Activated CD4-positive, alpha-beta T cell treated with anti-CD3 and anti-CD28 coated beads, Interleukin-2, amount 10 ng/mL, durations not matched to agents 24 days and 14 days (primary cell): ENCODE results near the gene CREB5. TPM values are rescaled to one million over a fixed set of nuclear protein-coding genes. Genes with fewer than 3 reads are reported as not detected.

Experiments used
- DNase-seq: peaks from one replicate; pipeline ENCODE4 v3.0.0; 2022
- H3K27ac Mint-ChIP-seq: one replicate; pipeline ENCODE4 v1.8.0; 2022; ENCODE audit warnings: mild to moderate bottlenecking, mixed read lengths
- H3K27me3 Mint-ChIP-seq: one replicate; pipeline ENCODE4 v1.8.0; 2022; ENCODE audit warnings: mixed read lengths
- H3K36me3 Mint-ChIP-seq: one replicate; pipeline ENCODE4 v1.8.0; 2022; ENCODE audit warnings: low read depth, mild to moderate bottlenecking, mixed read lengths
- H3K4me1 Mint-ChIP-seq: one replicate; pipeline ENCODE4 v1.8.0; 2021; ENCODE audit warnings: mixed read lengths
- H3K4me3 Mint-ChIP-seq: one replicate; pipeline ENCODE4 v1.8.0; 2022; ENCODE audit warnings: mild to moderate bottlenecking, moderate library complexity, mixed read lengths
- H3K9me3 Mint-ChIP-seq: one replicate; pipeline ENCODE4 v1.8.0; 2021; ENCODE audit warnings: mixed read lengths
- intact Hi-C: fragments of 100-400 bp; cut with micrococcal nuclease; formaldehyde crosslinking; loops from one replicate; pipeline ENCODE4 v1.15.1; 2023
- total RNA-seq: library from RNA; stranded (reverse); gene quantifications from 2 replicates; pipeline ENCODE4 v1.2.3, GENCODE V29; 2022

Gene CREB5
- total RNA-seq, 1 donor from 2014 or later, result not detected

- H3K27me3 Mint-ChIP-seq, result peaks cover 13% of the 10 kb centered on the region
Observed at GRCh38 chr7:28433699-28434219, 21.4 kb downstream of the CREB5 start.

GRCh38 chr7:28434510-28434909 lies 22.2 kb downstream of the CREB5 start:
- H3K27me3 Mint-ChIP-seq, result peaks cover 15% of the 10 kb centered on the region
- no peaks in the 10 kb centered on the region for H3K36me3 Mint-ChIP-seq
- no peaks in the 10 kb centered on the region for H3K4me1 Mint-ChIP-seq
- no peak overlapping the region for H3K4me3 Mint-ChIP-seq
- intact Hi-C loops, result no loop called here
- no peak for DNase-seq
- no peaks in the 10 kb centered on the region for H3K9me3 Mint-ChIP-seq
- no peak overlapping the region for H3K27ac Mint-ChIP-seq

More at GRCh38 chr7:28433699-28434219, 21.4 kb downstream of the CREB5 start:
- Mint-ChIP-seq H3K27ac (no peak overlapping the region), H3K9me3 (no peaks in the 10 kb centered on the region), H3K4me3 (no peak overlapping the region), H3K36me3 (no peaks in the 10 kb centered on the region), H3K4me1 (no peaks in the 10 kb centered on the region)
- no peak for DNase-seq
- intact Hi-C loops, result no loop called here

- H3K36me3 Mint-ChIP-seq, result no peaks in the 10 kb centered on the region
- no peak overlapping the region for H3K4me3 Mint-ChIP-seq
Observed at GRCh38 chr7:28435152-28435551, 22.8 kb downstream of the CREB5 start.

DNA sequence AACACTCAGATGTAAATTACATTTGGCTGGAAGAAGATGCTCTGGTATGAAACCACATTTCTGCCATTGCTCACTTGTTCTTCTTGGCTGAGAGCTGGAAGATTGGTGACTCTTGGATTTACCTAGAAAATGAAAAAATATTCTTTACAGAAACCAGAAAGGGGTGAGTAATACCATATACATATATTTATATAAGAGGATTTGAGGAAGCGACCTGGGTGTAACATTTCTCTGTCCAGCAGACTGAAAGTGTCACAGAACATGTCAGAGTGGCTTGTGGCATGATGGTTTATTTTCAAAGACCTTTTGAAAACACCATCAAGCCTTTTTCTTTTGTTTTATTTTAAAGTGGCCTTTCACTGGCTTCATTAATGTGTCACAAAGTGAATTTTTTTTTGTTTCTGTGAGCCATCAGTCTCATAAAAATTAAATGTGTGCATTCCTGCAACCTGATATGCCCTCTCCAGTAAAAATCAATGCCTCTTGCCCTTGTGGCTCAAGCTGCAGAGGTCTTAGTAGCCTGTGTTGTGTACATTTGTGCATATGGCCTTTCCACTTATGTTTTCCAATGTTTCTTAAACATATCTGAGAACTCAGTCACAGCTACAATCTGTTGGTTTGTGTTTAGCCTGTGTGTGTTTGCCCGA lies 23.5 kb downstream of the CREB5 start:
- Mint-ChIP-seq H3K27ac (no peak overlapping the region), H3K9me3 (no peaks in the 10 kb centered on the region), H3K36me3 (no peaks in the 10 kb centered on the region), H3K27me3 (peaks cover 15% of the 10 kb centered on the region), H3K4me3 (no peak overlapping the region), H3K4me1 (no peaks in the 10 kb centered on the region)
- DNase-seq, result no peak
- intact Hi-C loops, result no loop called here

More at GRCh38 chr7:28435152-28435551, 22.8 kb downstream of the CREB5 start:
- Mint-ChIP-seq H3K27me3 (peaks cover 15% of the 10 kb centered on the region), H3K9me3 (no peaks in the 10 kb centered on the region), H3K27ac (no peak overlapping the region), H3K4me1 (no peaks in the 10 kb centered on the region)
- no peak for DNase-seq
- intact Hi-C loops, result no loop called here

DNA sequence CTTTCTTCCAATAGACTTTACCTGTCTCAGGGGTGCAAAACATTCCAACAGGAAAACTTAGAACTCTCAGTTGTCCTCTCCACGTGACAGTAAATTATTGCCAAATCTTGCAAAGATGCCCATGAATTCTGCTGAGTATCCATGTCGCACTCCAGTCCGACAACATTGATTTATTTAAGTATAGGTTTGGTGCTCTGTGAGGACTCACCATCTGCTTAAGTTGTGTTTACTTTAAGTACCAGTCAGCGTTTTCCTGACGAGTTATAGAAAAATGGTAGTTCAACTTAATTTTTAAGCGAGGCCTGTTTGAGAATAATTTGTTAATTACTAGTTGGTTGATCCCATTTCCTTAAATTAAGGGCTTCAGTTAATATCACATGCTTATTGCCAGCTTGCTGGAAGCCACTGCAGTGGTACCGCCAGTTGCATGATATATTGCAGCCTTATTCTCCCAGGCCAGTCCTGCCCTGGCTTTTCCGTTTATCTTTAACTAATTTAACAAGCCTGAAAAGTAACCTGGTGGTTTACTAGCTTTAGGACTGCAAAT lies 27.8 kb downstream of the CREB5 start:
- Mint-ChIP-seq H3K9me3 (no peaks in the 10 kb centered on the region), H3K4me3 (no peak overlapping the region), H3K36me3 (no peaks in the 10 kb centered on the region), H3K27me3 (peaks cover 13% of the 10 kb centered on the region), H3K4me1 (no peaks in the 10 kb centered on the region), H3K27ac (no peak overlapping the region)
- intact Hi-C loops, result no loop called here
- DNase-seq, result no peak

GRCh38 chr7:28442540-28443420 lies 30.5 kb downstream of the CREB5 start:
- Mint-ChIP-seq H3K27me3 (peaks cover 6% of the 10 kb centered on the region), H3K4me1 (no peaks in the 10 kb centered on the region), H3K36me3 (no peaks in the 10 kb centered on the region), H3K4me3 (no peak overlapping the region), H3K27ac (no peak overlapping the region), H3K9me3 (no peaks in the 10 kb centered on the region)
- no peak for DNase-seq
- intact Hi-C loops, result no loop called here

- H3K4me1 Mint-ChIP-seq, result no peaks in the 10 kb centered on the region
- H3K27ac Mint-ChIP-seq, result no peak overlapping the region
- peaks cover 14% of the 10 kb centered on the region for H3K27me3 Mint-ChIP-seq
- H3K36me3 Mint-ChIP-seq, result no peaks in the 10 kb centered on the region
- H3K4me3 Mint-ChIP-seq, result no peak overlapping the region
- H3K9me3 Mint-ChIP-seq, result no peaks in the 10 kb centered on the region
- DNase-seq, result no peak
- intact Hi-C loops, result no loop called here
Observed at GRCh38 chr7:28446131-28446530, 33.8 kb downstream of the CREB5 start.

GRCh38 chr7:28447071-28447470 lies 34.8 kb downstream of the CREB5 start:
- H3K4me3 Mint-ChIP-seq, result no peak overlapping the region
- no peaks in the 10 kb centered on the region for H3K4me1 Mint-ChIP-seq
- DNase-seq, result no peak
- peaks cover 11% of the 10 kb centered on the region for H3K27me3 Mint-ChIP-seq
- H3K36me3 Mint-ChIP-seq, result no peaks in the 10 kb centered on the region
- H3K27ac Mint-ChIP-seq, result no peak overlapping the region
- no peaks in the 10 kb centered on the region for H3K9me3 Mint-ChIP-seq
- intact Hi-C loops, result no loop called here

DNA sequence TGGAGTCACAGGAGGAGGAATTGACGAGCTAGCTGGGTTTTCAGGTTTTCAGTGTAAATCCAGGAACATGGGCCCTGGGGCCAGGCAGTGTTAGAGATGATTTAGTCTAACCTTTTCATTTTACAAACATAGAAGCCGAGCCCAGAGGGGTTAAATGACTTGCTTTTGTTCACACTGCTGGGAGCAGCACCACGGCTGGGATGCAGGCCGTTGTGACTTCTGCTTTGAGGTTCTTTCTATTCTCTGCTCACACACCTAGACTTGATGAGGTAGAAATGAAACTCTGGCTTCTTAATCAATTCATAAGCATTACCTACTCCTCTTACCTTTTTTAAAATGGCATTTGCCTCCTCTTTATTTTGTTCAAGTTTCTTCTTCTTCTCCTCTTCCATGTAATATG lies 36.4 kb downstream of the CREB5 start:
- H3K27ac Mint-ChIP-seq, result no peak overlapping the region
- no peak for DNase-seq
- intact Hi-C loops, result no loop called here
- H3K36me3 Mint-ChIP-seq, result no peaks in the 10 kb centered on the region
- no peaks in the 10 kb centered on the region for H3K4me1 Mint-ChIP-seq
- no peaks in the 10 kb centered on the region for H3K9me3 Mint-ChIP-seq
- no peak overlapping the region for H3K4me3 Mint-ChIP-seq
- peaks cover 10% of the 10 kb centered on the region for H3K27me3 Mint-ChIP-seq

- H3K4me3 Mint-ChIP-seq, result no peak overlapping the region
- H3K27me3 Mint-ChIP-seq, result peaks cover 10% of the 10 kb centered on the region
- H3K4me1 Mint-ChIP-seq, result no peaks in the 10 kb centered on the region
- H3K36me3 Mint-ChIP-seq, result no peaks in the 10 kb centered on the region
- intact Hi-C loops, result no loop called here
- DNase-seq, result no peak
- no peak overlapping the region for H3K27ac Mint-ChIP-seq
- no peaks in the 10 kb centered on the region for H3K9me3 Mint-ChIP-seq
Observed at GRCh38 chr7:28452681-28453080, 40.4 kb downstream of the CREB5 start.

- Mint-ChIP-seq H3K4me3 (no peak overlapping the region), H3K27me3 (peaks cover 3% of the 10 kb centered on the region), H3K4me1 (no peaks in the 10 kb centered on the region), H3K9me3 (no peaks in the 10 kb centered on the region), H3K36me3 (no peaks in the 10 kb centered on the region), H3K27ac (no peak overlapping the region)
- no peak for DNase-seq
- intact Hi-C loops, result no loop called here
Observed at GRCh38 chr7:28455486-28455885, 43.2 kb downstream of the CREB5 start.

DNA sequence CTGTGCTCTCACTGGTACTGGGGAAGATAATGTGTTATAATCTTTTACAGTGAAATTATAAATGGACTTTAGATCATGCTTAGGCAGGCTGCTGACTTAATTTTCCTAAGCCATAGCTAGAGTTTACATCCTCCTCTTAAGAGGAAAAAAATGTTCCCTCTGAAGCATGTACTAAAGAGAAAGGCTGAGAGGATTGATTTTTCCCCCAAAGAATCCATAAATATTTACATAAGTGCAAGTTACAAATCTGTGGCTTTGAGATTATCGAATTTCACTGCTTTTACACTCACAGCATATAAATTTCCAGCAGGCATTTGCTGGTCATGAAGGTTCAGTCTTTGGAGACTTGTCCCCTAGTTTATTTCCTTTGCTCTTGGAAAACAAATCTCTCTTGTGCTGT lies 43.7 kb downstream of the CREB5 start:
- Mint-ChIP-seq H3K4me3 (no peak overlapping the region), H3K9me3 (no peaks in the 10 kb centered on the region), H3K4me1 (no peaks in the 10 kb centered on the region), H3K27me3 (peaks cover under 1% of the 10 kb centered on the region), H3K27ac (no peak overlapping the region), H3K36me3 (no peaks in the 10 kb centered on the region)
- intact Hi-C loops, result no loop called here
- DNase-seq, result no peak

DNA sequence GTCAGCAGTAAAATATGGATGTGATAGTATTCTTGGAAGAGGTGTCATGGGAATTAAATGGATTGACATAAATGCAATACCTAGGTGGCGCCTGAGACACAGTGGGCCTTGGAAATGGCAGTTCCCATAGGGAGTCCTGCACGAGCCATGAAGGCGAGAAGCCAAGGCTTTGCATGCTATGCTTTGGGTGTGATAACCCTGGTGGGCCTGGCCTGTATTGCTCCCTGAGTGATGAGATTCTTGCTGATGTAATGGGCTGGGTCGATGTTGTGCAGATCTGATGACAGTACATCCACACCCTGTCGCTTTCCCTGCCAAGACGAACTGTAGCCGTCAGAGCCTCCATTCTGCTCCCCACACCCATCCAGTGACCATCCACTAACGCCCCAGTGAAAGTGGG lies 46.4 kb downstream of the CREB5 start:
- no peak overlapping the region for H3K4me3 Mint-ChIP-seq
- H3K4me1 Mint-ChIP-seq, result no peaks in the 10 kb centered on the region

DNA sequence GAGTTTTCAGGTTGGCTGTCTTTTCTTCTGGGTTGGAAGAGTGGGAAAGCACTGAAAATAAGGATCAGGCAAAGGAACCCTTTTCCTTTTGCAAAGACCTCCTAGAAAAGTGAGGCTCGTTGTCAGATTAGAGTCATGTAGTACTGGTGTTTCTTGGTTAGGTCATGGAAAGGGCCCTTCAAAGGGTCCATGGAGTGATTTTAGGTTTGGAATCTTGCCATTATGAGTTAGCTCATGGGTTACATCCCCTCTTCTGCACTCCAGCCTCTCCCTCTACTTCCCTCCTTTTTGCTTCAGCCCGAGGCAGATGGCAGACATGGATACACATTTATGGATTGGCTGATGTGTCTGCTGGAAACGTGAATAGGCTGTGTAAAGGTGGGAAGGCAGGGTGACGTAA lies 47.0 kb downstream of the CREB5 start:
- Mint-ChIP-seq H3K27ac (no peak overlapping the region), H3K4me1 (no peaks in the 10 kb centered on the region), H3K27me3 (peaks cover 8% of the 10 kb centered on the region), H3K36me3 (no peaks in the 10 kb centered on the region), H3K9me3 (no peaks in the 10 kb centered on the region), H3K4me3 (no peak overlapping the region)
- intact Hi-C loops, result no loop called here
- no peak for DNase-seq

More for the DNA sequence above, 46.4 kb downstream of the CREB5 start:
- Mint-ChIP-seq H3K27me3 (peaks cover 4% of the 10 kb centered on the region), H3K9me3 (no peaks in the 10 kb centered on the region), H3K36me3 (no peaks in the 10 kb centered on the region), H3K27ac (no peak overlapping the region)
- intact Hi-C loops, result no loop called here
- DNase-seq, result no peak
